ENCODE data around the gene ARHGDIB.

GRCh38 chr12:14963520-14963919, 2.1 kb upstream of the ARHGDIB start:
- TF ChIP-seq CTCF (conservative IDR thresholded peaks at IDR 0.05; ENCODE audit: low read length), result no peak
- TF ChIP-seq EZH2phosphoT487 (IDR thresholded peaks at IDR 0.05; ENCODE audit: borderline replicate concordance, low read depth, low read length), result no peak

Measured in OCI-LY7 (cell line).